GM23248 (cell line): ENCODE results near the gene STARD7.

ENCODE experiments used
- EZH2 ChIP-seq: fragments of 200-600 bp; sonication (generic); IDR thresholded peaks from 2 replicates; pipeline ENCODE4 v1.6.1; 2018; ENCODE audit warnings: antibody characterized with exemption, mild to moderate bottlenecking; ENCODE audit not compliant: insufficient read depth, poor library complexity, severe bottlenecking
- EZH2phosphoT487 ChIP-seq: fragments of 200-600 bp; sonication (generic); IDR thresholded peaks from 2 replicates; pipeline ENCODE4 v1.6.1; 2018; ENCODE audit warnings: antibody characterized with exemption, moderate library complexity, mild to moderate bottlenecking, low read depth; ENCODE audit not compliant: insufficient read depth

- TF ChIP-seq EZH2: no peak
- no peak for TF ChIP-seq EZH2phosphoT487
Measured at GRCh38 chr2:96184989-96185388, 23.6 kb downstream of the STARD7 start.
